ENCODE data around the gene STK24.
"Not testable (repeated sequence)": the region's sequence is repeated elsewhere in the genome, so short reads cannot be mapped to it uniquely, and the experiment has no call there.

The STK24 gene

DNA sequence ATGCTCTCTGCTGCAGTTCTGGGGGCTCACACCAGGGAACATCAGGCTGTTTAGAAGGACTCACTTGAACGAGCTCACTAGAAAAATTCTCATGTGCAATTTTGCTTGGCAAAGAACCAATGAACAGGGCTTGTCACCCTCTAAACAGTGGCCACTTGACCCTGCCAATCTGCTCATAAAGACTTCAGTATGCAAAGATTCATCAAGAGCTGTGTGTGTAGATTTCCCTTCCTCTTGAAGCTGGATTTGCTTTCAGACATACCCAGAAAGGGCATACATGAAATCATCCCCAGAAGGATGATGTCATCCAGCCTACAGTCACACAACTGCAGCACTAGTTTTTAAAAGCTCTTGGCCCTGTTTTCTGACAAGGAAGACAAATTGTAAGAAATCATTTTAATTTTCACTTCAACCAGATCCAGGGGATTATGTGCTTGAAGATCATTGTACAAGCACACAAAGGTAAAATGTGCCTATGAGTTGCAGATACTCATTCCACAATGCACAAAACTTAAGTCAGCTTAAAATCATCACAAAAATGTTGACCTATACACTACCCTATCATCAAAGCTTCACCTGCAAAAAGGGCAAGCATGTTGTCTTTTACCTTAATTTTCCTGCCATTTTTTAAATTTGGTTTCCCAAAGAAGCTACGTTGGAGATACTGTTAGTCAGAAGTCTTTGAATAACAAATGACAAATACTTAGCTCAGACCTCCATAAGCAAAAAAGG, 5.2 kb upstream of the STK24 start:
- no peak for DNase-seq

GRCh38 chr13:98581381-98581780, 4.5 kb upstream of the STK24 start:
- no peak for DNase-seq

DNA sequence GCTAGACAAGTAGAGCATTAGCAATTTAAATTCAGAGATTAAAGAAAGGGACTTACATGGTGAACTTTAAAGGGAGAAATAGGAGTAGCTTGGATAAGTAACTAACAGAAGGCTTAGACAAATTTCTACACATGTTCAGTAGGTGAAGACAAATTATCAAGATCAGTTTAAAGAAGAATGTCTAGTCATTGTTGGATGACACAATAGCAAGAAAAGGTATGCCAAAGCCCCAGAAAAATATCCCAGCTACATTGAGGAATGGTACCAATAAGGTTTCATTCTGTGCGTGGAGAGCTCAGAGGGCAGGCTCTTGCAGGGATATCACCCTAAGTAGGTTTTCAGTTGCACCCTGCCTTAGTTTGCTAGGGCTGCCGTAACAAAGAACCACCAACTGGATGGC, 3.5 kb upstream of the STK24 start:
- DNase-seq, result no peak

DNA sequence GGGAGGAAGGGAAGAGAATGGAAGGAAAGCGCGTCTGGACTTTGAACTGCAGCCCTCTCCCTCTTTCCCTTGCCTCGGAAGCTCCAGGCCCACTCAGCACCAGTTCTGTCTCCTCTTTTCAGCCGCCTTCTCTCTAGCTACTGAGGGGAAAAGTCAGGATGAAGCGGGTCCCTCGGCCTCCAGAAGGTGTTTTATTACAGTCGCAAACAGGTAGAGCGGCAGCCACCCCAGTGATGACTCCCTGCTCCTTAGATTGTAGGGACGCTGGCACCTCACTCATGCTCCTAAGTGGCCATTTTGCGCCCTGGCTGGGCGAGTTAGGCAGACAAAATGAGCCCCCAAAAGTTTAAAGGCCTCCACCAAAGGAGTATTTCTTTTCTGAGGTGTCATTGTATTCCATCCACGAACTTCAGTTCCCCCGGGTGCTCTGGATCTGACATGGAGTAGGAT, 954 bp upstream of the STK24 start:
- no peak for DNase-seq

DNA sequence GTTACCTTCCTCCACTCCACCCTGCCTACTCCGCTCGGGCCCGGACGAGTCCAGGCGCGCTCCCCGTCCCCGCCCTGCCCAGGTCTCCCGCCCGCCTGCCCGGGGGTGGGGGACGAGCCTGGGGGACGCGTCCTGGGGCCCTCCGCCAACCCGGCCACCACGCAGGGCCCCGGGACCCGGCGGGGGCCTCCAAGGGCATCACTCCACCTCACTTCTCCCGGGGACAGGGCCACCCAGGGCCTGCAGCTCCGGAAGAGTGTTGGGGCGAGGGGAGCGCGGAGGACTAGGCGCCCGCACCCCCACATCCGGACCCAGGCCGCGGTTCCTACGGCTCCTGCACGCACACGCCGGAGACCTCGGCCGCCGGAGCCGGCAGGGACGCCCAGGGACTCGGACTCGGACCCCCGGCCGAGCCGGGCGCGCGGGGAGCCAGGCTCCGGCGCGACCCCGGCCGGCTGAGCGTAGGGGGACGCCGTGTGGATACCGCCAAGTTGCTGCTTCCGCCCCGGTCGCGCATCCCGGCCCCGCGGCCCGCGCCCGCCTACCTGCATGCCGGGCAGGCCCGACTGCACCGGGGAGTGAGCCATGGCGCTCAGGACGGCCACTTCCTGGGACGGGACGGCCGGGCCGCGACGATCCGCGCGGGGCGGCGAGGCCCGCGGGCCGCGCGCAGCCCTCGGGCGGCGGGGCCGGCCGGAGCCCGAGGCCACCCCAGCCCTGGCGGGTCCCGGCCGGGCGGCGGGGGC, 534 bp downstream of the STK24 start:
- no peak for DNase-seq

GRCh38 chr13:98575904-98576199, 1.1 kb downstream of the STK24 start:
- DNase-seq, result no peak

GRCh38 chr13:98575009-98575903, 1.7 kb downstream of the STK24 start:
- DNase-seq, result no peak

- DNase-seq, result no peak
Measured at GRCh38 chr13:98571955-98572662, 4.8 kb downstream of the STK24 start.

- DNase-seq, result peak; percentile 73
Measured at GRCh38 chr13:98570929-98571372, 6.0 kb downstream of the STK24 start.

GRCh38 chr13:98569494-98570367, 7.2 kb downstream of the STK24 start:
- DNase-seq, result not testable (repeated sequence)

DNA sequence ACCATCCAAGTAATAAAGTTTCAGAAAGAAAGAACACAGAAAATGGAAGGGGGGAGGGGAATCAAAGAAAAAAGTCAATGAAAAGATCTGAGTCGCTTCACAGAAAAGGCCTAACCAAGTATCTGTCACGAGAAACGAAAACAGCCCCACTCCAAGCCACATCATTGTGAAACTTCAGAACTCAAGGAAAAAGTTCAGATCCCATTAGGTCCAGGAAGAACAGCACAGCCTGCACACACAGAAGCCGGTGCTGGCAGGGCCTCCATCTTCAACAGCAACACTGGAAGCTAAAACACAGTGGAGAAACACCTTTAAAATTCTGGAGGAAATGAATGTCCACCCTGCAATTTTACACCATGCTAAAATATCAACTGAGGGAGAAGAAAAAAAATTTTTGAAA, 8.0 kb downstream of the STK24 start:
- no peak for DNase-seq

- DNase-seq, result no peak
Measured at GRCh38 chr13:98567140-98567539, 9.8 kb downstream of the STK24 start.

DNA sequence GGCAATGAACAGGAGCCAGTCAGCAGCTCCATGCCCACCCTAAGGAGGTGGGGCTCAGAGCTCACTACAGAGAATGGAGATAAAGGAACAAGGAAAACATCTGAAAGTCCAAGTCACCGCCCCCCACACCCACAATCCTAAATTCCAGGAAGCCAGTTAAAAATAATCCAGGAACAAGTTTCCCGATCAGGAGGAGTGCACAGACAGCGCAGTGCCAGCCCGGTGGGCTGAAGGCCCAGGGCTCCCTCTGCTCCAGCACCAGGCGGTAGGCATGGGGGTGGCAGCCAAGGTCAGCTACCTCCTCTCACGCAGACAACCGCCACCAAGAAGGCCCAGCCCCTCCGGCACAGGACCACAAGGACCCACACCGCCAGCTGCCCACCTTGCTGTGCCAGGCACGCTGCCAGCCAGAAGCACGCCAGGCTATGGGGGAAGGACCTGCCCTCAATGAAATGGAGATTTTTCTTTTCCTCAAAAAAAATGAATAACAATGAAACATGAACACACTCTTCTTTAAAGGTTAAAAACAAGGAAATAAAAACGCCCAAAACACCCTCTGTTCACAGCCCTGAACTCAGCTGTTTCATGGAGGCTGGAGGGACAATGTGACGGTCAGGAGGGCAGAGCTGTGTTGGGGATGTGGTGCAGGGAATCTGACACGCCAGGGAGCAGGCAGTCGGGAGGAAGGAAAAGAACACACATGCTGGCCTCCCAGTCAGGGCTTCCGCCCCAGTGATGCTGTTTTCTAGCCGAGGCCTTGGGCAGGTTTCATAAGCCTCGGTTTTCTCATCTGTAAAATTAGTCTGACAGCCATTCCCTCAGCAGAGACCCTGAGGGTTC, 11.0 kb downstream of the STK24 start:
- DNase-seq, result no peak

- no peak for DNase-seq
Measured at GRCh38 chr13:98564204-98564603, 12.7 kb downstream of the STK24 start.

GRCh38 chr13:98563071-98563470, 13.8 kb downstream of the STK24 start:
- no peak for DNase-seq

- no peak for DNase-seq
Measured at GRCh38 chr13:98559169-98559568, 17.7 kb downstream of the STK24 start.

- no peak for DNase-seq
Measured at GRCh38 chr13:98557937-98558792, 18.7 kb downstream of the STK24 start.

GRCh38 chr13:98556968-98557631, 19.8 kb downstream of the STK24 start:
- peak; percentile 45 for DNase-seq

DNA sequence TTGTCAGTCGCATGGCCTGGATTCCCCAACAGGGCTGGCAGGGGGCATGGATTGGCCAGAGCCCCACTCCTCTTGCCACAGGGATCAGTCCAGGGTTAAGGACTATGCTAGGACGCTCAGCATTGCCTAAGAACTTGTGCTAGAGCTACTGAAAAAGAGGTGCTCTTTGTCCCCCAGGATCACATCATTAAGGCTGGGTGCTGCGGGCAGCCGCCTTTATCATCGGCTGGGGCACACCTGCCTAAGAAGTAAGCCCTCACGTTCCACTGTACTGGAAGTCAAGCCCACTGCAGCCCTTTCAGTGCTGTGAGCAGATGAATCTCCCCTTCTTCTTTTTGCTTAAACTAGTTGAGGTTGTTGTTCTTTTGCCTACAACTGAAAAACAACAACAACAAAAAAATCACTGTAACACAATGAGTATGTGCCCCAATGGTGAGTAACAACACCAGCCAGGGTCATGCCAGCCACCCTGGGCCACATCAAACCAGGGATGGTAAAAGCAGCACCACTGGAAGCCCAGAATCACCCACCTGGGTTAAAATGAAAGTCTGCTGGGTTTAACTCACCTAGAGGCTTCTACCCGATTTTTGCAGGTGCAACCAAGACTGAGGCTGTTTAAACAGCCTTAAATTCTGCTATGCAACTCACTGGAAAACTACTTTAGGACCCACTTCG, 20.6 kb downstream of the STK24 start:
- no peak for DNase-seq

All from NCI-H226 (cell line).